NCI-H82 treated with DMSO at 0.1 percent for 48 hours (cell line): ENCODE measurements around the gene KIRREL3.
A peak's percentile ranks its signal among the peaks of the same experiment; 100 is the strongest.

Source experiments
- DNase-seq: peaks from one replicate; lab custom pipeline; 2025; ENCODE audit not compliant: unreplicated experiment; lab: John Stamatoyannopoulos, UW

Gene KIRREL3

GRCh38 chr11:126878913-126879482 lies 121.6 kb downstream of the KIRREL3 start:
- no peak for DNase-seq

GRCh38 chr11:126874831-126875230 lies 125.7 kb downstream of the KIRREL3 start:
- DNase-seq = no peak

GRCh38 chr11:126874276-126874675 lies 126.3 kb downstream of the KIRREL3 start:
- DNase-seq = no peak

- DNase-seq = no peak
Observed at GRCh38 chr11:126871792-126872191, 128.8 kb downstream of the KIRREL3 start.

- no peak for DNase-seq
Observed at GRCh38 chr11:126870021-126870420, 130.5 kb downstream of the KIRREL3 start.

- peak; percentile 18 for DNase-seq
Observed at GRCh38 chr11:126868741-126869140, 131.8 kb downstream of the KIRREL3 start.

GRCh38 chr11:126864934-126865333 lies 135.6 kb downstream of the KIRREL3 start:
- DNase-seq = no peak

GRCh38 chr11:126863294-126863997 lies 137.1 kb downstream of the KIRREL3 start:
- no peak for DNase-seq

- DNase-seq = peak; percentile 1
Observed at GRCh38 chr11:126862664-126863243, 137.8 kb downstream of the KIRREL3 start.

- no peak for DNase-seq
Observed at GRCh38 chr11:126861796-126862459, 138.6 kb downstream of the KIRREL3 start.

GRCh38 chr11:126857860-126858808 lies 142.4 kb downstream of the KIRREL3 start:
- DNase-seq = peak; percentile 49

GRCh38 chr11:126855536-126855935 lies 145.0 kb downstream of the KIRREL3 start:
- DNase-seq = no peak

GRCh38 chr11:126853732-126854131 lies 146.8 kb downstream of the KIRREL3 start:
- DNase-seq = no peak

- no peak for DNase-seq
Observed at GRCh38 chr11:126844789-126845188, 155.8 kb downstream of the KIRREL3 start.

- no peak for DNase-seq
Observed at GRCh38 chr11:126843096-126843495, 157.5 kb downstream of the KIRREL3 start.

GRCh38 chr11:126841999-126842398 lies 158.6 kb downstream of the KIRREL3 start:
- DNase-seq = no peak

GRCh38 chr11:126840975-126841374 lies 159.6 kb downstream of the KIRREL3 start:
- DNase-seq = no peak

- DNase-seq = no peak
Observed at GRCh38 chr11:126840201-126840886, 160.2 kb downstream of the KIRREL3 start.

- no peak for DNase-seq
Observed at GRCh38 chr11:126839496-126839895, 161.1 kb downstream of the KIRREL3 start.

- DNase-seq = no peak
Observed at GRCh38 chr11:126838779-126839178, 161.8 kb downstream of the KIRREL3 start.
